GM19455 (cell line): ENCODE measurements around the gene IL5RA.

Experiments
- ATAC-seq: cut with Tn5 transposase; IDR thresholded peaks from one replicate; pipeline ENCODE4 v1.9.1; 2021; ENCODE audit not compliant: unreplicated experiment

The IL5RA gene

DNA sequence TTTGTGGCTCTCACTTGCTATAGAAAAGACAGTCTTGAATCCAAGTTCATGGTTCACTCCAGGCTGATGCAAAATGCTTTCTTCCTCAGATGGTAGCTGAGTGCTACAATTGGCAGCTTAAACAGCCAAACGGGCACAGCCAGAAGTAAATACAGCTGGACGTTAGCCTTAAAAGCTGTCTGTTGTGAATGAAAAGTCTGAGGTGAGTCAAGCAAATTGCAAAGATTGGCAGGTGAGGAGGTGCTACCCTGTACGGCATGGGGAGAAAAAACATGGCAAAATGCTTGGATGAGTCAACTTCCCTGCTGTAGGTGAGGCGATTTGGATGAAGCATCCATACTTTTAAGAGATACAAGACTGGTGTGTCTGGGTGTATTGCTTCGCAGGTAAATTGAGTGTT, 40.5 kb downstream of the IL5RA start:
- no peak for ATAC-seq

DNA sequence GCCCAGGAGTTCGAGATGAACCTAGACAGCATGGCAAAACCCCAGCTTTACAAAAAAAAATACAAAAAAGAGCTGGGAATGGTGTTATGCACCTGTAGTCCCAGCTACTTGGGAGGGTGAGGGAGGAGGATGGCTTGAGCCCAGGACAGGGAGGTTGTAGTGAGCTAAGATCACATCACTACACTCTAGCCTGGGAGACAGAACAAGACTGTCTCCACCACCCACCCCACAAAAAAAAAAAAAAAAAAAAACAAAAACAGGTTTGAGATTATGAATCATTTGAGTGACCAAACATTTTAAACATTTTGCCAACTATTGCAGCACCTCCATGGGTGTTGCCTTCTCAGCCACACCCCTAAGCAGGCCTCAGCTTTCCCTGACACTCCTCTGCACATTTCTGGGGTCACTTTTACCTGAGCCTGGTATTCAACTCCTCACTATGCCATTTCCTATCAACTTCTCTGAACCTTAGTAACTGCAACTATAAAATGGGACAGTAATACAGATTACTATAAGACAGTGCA, 41.8 kb downstream of the IL5RA start:
- no peak for ATAC-seq

DNA sequence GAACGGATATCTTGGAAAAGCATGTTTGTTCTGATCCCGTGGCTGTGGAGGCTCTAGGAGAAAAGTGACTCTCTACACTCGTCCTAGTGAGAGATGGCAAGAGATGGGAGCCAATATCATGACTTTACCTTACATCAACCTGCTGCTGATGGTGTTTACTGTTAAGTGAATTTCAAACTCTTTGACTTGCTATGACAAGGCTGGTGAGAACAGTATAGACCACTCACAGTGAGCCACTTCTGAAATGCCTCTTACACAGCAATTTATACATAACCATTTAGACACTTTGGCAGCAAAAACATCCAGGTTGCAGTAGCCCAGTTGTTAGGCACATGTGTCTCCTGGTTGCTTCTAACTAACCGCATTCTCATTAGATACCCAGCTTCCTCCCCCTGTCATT, 43.3 kb downstream of the IL5RA start:
- ATAC-seq = no peak

DNA sequence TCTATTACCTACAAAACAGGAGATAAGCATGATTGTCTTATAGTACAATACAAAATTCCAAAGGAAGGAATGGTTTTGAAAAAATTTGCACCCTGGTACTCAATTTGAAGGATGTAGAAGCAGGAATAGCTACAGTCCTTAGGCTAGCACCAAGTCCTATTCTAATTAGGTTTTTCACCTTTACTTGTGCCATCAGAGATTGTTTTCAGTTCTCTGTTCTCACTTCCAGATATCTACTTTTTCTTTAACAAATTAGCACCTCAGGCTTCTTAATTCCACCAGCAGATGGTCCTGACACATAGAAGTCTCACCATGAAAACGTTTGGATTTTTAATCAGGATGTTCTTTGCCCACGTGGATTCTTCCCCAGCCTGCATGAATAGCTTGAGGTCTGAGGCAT, 43.8 kb downstream of the IL5RA start:
- peak; percentile 65 for ATAC-seq

DNA sequence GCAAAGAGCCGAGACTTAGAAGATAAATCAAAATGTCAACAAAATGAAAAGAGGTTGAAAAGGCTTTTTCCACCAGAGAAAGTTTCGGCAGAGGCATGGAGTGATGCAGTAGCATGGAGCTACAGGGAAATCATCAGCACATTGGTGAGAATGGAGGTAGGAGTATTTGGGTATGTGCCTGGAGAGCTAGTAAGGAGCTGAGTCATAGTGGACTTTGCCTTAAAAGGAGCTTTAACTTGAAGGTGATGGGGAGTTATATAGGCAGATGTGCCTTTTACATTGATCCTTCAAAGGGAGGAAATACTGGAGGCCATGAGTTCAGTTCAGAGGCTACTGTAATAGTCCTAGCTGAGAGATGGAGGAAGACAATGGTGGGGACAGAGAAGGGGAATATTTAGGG, 44.3 kb downstream of the IL5RA start:
- ATAC-seq = peak; percentile 21

DNA sequence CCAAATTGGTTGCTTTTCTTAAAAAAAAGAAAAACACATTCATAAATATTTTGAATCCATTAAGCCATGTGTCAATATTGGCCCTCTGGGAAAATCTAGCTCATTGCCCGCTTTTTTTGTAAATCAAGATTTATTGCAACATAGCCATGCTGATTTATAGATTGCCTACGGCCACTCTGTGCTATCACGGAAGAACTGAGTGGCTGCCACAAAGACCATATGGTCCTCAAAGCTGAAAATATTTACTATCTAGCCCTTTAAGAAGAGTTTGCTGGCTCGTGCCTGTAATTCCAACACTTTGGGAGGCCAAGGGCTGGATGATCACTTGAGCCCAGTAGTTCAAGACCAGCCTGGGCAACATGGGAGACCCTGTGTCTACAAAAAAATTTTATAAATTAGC, 45.9 kb downstream of the IL5RA start:
- no peak for ATAC-seq

DNA sequence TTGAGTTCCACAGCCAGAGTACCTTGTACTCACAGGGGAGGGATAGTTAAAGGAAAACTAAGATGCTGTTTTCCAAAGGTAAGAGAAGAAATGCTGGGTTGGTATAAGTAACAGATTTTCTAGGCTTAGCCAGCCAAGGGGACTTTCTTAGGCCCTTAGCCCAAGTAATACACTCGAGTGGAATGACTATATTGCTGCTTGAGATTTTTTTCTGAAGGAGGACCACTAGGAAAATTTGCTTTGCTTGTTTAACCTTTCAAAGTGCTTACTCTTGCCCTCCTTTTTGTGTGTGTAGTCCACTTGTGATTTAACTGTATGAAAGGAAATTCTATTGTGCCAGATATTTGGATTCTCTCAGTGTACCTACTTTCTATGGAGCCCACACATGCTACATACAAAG, 50.5 kb downstream of the IL5RA start:
- no peak for ATAC-seq

DNA sequence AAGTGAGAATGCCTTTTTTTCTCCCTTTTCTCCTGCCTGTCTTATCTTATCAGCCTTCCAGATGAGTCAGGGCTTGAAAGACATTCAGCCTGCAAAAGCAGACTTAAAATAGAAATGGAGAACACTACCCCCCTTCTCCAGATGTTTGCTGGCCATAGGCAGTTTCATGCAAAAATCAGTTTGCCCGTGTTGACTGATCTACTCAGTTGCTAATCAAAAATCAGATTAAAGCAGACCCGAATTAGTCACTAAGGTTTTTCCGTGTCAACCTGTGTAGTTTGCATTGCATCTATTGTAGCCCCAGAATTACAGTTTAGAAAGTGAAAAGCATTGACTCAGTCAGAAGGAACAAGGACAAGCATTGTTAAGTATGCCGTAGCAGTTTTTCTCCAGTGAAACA, 56.2 kb downstream of the IL5RA start:
- no peak for ATAC-seq

DNA sequence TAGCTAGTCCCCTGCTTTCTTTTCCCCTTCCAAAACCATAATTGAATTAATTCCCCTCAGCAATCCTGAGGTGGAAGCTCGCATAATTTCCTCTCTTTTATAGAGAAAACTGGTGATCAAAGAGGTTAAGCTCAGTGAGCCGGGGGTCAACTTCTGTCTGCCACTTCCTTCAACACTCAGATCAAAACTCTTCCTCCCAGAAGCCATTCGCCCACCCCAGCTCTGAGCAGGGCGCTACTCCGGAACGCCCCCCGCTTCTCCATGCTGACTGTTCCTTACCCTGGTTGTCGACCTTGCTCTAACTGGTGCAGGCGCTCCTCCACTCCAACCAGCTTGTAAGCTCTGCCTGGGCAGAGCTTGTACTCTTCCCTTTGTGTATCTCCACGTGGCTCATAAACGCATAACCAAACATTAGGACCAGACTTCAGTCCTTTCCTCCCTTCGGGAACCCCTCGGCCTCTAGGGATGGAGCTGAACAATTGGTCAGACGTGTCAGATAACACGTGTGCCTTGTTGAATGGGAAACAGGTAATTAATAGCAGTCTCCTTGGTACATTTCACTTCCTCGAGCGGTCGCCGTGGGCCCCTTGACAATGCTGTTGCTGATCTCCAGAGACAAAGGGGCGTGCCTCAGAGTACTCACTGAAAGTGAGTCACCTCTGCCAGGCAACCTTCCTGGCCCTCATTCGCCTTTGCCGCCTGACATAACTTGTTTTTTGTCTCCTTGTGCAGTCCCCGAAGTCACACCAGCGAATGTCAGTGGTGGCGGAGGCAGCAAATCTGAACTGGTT, 71.8 kb downstream of the IL5RA start:
- ATAC-seq = no peak

DNA sequence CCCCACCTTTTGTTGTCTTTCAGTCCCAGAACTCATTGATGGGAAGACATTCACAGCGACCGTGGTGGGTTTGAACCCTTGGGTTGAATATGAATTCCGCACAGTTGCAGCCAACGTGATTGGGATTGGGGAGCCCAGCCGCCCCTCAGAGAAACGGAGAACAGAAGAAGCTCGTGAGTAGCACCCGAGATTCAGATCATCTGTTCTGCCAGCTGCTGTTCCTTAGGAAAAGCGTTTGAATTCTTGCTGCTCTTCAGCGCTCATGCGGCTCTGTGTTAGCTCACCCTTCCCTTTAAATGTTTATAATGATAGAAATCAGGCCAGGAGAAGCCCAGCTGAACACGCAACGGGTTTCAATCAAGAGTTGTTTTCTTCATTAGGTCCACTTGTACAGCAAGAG, 73.0 kb downstream of the IL5RA start:
- no peak for ATAC-seq

DNA sequence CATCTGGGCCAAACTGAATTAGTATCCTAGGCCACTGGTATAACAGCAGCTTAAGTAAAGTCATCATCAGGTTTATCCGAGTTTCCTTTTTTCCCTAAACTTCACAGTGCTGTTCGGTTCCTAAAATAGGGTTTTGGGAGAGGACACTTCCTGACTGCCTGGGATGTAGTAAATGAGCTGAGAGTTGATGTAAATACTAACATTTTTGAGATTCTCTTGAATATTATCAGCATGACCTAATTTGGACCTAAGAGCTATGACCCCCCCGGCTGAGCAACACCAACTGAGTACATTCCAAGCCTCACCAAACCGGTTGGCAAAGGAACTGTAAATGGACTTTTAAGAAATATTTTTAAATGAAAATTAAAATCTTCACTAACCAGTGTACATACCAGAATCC, 78.8 kb downstream of the IL5RA start:
- no peak for ATAC-seq

DNA sequence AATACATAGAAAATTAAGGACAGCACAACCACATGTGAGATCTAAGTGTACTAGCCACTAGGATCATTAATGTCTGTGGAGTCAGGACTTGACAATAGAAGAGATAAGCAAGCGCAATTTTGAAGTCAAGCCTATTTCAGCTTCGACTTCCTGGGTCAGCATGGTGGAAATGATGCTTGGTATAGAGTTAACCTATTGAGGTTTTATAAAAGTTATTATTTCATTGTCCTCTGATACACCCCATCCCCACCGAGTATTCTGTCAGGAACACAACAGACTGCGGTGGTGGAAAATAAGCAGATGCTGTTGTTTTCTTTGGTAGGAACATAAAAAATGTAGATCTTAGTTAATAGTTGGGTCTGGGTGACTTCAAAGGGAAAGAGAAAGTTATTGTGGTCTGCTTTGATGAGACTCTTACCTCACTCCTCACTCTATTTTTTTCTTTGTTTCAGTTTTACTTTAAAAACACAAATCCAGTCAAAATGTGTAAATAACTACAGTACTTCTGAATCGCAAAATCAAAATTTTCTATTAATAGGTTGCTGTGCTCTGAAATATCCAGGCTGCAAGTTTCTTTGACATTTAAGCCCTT, 82.1 kb downstream of the IL5RA start:
- peak; percentile 95 for ATAC-seq

DNA sequence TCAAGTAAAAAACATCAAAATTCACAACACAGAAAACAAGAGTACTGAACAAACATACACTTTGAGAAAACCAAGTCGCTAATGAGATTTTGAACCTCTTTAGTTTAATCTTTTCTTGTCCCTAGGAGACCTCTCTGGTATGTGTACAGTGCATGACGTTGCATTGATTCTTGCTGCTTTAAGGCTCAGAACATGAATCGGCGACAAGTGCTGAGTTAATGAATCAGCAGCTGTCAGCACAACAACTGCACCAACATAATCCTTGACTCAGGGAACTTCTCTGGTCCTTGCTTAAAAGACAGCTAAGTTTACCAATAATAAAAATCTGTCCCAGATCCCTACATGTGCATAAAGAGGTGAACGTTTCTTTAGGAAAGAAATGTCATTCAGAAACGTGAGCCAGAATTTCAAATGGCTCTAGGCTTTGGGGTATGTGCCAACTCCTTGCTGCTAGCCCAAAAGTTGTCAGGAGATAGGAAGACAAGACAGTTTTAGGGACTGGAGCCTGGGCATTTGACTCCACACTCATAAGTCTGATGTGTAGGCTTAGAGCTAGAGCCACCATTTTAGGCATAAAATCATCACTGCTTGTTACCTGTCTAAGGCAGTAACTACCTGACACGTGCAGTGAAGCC, 86.9 kb downstream of the IL5RA start:
- ATAC-seq = no peak

DNA sequence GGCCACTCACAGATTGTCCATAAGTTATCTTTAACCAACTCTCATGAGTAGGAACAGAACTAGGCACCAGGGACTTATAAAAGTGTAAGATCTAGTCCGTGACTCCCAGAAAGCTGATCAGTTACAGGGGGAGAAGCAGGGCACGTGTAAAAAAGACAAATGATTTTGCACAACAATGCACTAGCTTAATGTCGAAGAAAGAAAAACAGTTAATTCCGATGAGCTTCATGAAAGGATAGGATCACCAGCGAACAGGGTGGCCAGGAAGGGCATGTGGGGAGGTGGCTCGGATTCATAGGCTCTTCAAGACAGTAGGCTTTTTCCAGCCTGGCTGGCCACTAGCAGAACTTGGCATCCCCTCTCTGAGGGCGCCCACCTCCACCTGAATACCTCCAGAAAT, 90.0 kb downstream of the IL5RA start:
- no peak for ATAC-seq
